Measurements from ENCODE around the gene SMAD2. TPM values are rescaled to one million over a fixed set of nuclear protein-coding genes. Genes with fewer than 3 reads are reported as not detected.

SMAD2 gene
- total RNA-seq (93.3 and 108 TPM in 2 replicates), polyA plus RNA-seq (46.0 and 58.5 TPM in 2 replicates)

DNA sequence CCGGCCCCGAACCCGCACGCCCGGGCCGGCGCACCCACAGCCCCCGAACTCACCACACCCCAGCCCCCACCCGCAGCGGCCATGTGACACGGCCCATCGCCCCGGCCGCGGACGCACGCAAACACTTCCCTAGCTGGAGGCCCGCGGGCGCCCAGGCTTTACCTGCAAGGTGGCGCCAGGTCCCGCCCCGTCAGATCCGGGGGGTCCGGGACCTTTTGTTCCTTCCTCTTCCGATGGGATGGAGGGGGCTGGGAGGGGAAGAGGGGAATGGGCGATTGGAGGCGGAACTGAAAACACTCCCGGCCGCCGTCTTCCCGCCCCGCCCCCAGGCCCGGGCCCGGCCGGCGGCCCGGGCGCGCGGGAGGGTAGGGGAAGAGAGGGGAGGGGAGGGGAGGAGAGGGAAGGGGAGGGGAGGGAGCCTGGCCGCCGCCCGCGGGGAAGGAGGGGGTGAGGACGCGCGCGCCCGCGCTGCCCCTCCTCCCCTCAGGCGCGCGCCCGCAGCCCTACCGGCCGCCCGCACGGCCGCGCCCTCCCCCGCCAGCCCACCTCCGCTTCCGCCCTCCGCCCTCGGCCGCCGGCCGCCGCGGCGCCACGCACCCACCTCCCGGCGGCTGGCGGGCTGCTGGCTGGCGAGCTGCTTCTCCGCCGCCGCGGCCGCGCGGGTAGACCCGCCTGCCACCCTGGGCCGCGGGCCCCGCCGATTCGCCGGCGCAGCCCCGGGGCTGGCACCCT, at the start of gene SMAD2:
Gene SMAD2 (minus strand): TSS at position 461 of the 732 bp plus-strand sequence. CDS start 33,903 bp downstream, outside the sequence.
- H4K20me1 ChIP-seq (ENCODE audit: insufficient read depth, poor library complexity, severe bottlenecking), result peaks cover 43% of the 10 kb centered on the region
- WGBS (ENCODE audit: low lambda C conversion rate, missing lambda C conversion rate), result 1% methylated on average over 43 of the region's 93 CpGs
- peak within 1 kb of the TSS; percentile 66 for H2AFZ ChIP-seq
- peak within 1 kb of the TSS; percentile 99 for H3K27ac ChIP-seq
- DNase-seq (ENCODE audit: low spot score), result peak; percentile 93
- H3K9me3 ChIP-seq (ENCODE audit: low read depth), result no peaks in the 10 kb centered on the region
- H3K4me1 ChIP-seq (ENCODE audit: insufficient read depth), result peaks cover 24% of the 10 kb centered on the region
- H3K4me3 ChIP-seq, result peak within 1 kb of the TSS; percentile 63
- H3K36me3 ChIP-seq (replicated peaks; ENCODE audit: insufficient read depth, low read depth), result no peaks in the 10 kb centered on the region
- H3K4me2 ChIP-seq, result peak within 1 kb of the TSS; percentile 77
- H3K79me2 ChIP-seq, result peaks cover 43% of the 10 kb centered on the region
- TF ChIP-seq EZH2phosphoT487 (IDR thresholded peaks at IDR 0.05; ENCODE audit: low read depth, severe bottlenecking, unreplicated experiment), result no peak
- no peak for TF ChIP-seq EZH2 (IDR thresholded peaks at IDR 0.05; ENCODE audit: borderline replicate concordance)
- TF ChIP-seq, protein P1, sequence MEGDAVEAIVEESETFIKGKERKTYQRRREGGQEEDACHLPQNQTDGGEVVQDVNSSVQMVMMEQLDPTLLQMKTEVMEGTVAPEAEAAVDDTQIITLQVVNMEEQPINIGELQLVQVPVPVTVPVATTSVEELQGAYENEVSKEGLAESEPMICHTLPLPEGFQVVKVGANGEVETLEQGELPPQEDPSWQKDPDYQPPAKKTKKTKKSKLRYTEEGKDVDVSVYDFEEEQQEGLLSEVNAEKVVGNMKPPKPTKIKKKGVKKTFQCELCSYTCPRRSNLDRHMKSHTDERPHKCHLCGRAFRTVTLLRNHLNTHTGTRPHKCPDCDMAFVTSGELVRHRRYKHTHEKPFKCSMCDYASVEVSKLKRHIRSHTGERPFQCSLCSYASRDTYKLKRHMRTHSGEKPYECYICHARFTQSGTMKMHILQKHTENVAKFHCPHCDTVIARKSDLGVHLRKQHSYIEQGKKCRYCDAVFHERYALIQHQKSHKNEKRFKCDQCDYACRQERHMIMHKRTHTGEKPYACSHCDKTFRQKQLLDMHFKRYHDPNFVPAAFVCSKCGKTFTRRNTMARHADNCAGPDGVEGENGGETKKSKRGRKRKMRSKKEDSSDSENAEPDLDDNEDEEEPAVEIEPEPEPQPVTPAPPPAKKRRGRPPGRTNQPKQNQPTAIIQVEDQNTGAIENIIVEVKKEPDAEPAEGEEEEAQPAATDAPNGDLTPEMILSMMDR (IDR thresholded peaks at IDR 0.05; ENCODE audit: poor library complexity), result no peak
- no peaks in the 10 kb centered on the region for H3K27me3 ChIP-seq
- no peaks in the 10 kb centered on the region for H3K9me2 ChIP-seq (replicated peaks; ENCODE audit: insufficient read depth)

DNA sequence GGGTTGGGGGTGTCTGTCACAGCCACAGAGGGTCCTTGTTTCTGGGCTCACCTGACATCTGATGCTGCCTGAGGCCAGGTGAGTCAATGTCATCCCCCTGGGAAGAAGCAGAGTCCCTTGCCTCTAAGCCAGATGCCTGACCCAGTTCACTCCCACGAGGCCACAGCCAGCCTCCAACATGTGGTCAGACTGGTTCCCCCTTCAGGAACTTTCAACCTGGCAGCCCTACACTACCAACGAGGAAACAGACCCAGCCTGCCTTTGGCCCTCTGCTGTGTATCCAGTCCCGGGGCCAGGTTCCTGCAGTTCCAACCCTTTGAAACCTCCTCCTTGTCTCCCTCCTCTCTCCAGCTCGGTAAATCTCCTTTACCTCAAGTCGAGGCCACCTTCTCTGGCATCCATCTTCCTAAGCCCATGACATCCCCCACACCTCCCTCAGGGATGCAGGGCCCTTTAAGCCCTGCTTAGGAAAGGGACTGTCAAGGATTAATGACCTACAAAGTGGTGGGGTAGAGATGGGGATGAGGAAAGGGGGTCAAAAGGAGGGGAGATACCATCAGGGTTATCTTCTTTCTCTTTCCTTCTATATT, 49.2 kb upstream of the SMAD2 start:
- Histone ChIP-seq H3K9me3 (ENCODE audit: low read depth) (no peaks in the 10 kb centered on the region), H3K27me3 (no peaks in the 10 kb centered on the region), H4K20me1 (ENCODE audit: insufficient read depth, poor library complexity, severe bottlenecking) (no peaks in the 10 kb centered on the region), H3K79me2 (no peaks in the 10 kb centered on the region), H3K36me3 (replicated peaks; ENCODE audit: insufficient read depth, low read depth) (no peaks in the 10 kb centered on the region), H3K27ac (no peak overlapping the region), H3K9me2 (replicated peaks; ENCODE audit: insufficient read depth) (no peaks in the 10 kb centered on the region), H3K4me1 (ENCODE audit: insufficient read depth) (no peaks in the 10 kb centered on the region), H2AFZ (no peak overlapping the region), H3K4me2 (no peak overlapping the region), H3K4me3 (no peak overlapping the region)
- WGBS (ENCODE audit: low lambda C conversion rate, missing lambda C conversion rate), result 42% methylated on average over 4 of the region's 5 CpGs
- TF ChIP-seq EZH2 (IDR thresholded peaks at IDR 0.05; ENCODE audit: borderline replicate concordance) (no peak), EZH2phosphoT487 (IDR thresholded peaks at IDR 0.05; ENCODE audit: low read depth, severe bottlenecking, unreplicated experiment) (no peak)
- TF ChIP-seq, protein P1 (IDR thresholded peaks at IDR 0.05; ENCODE audit: poor library complexity), result no peak
- no peak for DNase-seq (ENCODE audit: low spot score)

DNA sequence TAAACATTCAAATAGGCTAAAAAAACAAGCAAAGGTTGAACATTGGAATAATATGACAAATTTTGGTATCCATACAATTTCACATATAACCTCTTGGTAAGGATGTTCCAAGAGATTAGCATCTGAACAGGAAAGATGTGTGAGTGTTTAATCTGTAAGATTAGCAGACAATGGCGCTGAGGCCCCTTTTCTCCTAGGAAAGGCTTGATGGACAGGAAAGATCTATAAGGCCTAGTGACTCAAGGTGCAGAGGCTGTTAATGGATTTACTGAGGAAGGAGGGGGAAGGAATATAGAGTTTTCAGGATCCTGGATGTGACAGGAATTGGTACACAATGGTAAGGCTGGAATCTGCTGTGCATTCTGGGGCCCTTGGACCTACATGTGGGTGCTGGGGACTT, 48.1 kb upstream of the SMAD2 start:
- H3K27ac ChIP-seq, result no peak overlapping the region
- TF ChIP-seq, protein P1 (IDR thresholded peaks at IDR 0.05; ENCODE audit: poor library complexity), result no peak
- no peak for TF ChIP-seq EZH2 (IDR thresholded peaks at IDR 0.05; ENCODE audit: borderline replicate concordance)
- TF ChIP-seq EZH2phosphoT487 (IDR thresholded peaks at IDR 0.05; ENCODE audit: low read depth, severe bottlenecking, unreplicated experiment), result no peak
- WGBS (ENCODE audit: low lambda C conversion rate, missing lambda C conversion rate), result 42% methylated on average over 1 of the region's 1 CpG
- no peaks in the 10 kb centered on the region for H3K9me3 ChIP-seq (ENCODE audit: low read depth)
- no peaks in the 10 kb centered on the region for H3K4me1 ChIP-seq (ENCODE audit: insufficient read depth)
- H3K4me3 ChIP-seq, result no peak overlapping the region
- H3K79me2 ChIP-seq, result no peaks in the 10 kb centered on the region
- no peaks in the 10 kb centered on the region for H4K20me1 ChIP-seq (ENCODE audit: insufficient read depth, poor library complexity, severe bottlenecking)
- no peak for DNase-seq (ENCODE audit: low spot score)
- no peaks in the 10 kb centered on the region for H3K9me2 ChIP-seq (replicated peaks; ENCODE audit: insufficient read depth)
- H3K36me3 ChIP-seq (replicated peaks; ENCODE audit: insufficient read depth, low read depth), result no peaks in the 10 kb centered on the region
- H3K4me2 ChIP-seq, result no peak overlapping the region
- H2AFZ ChIP-seq, result no peak overlapping the region
- H3K27me3 ChIP-seq, result no peaks in the 10 kb centered on the region
